Activated T-helper 17 cell treated with anti-CD3 and anti-CD28 coated beads, Interleukin-2, amount 50 U/mL, for 72 hours (primary cell): ENCODE results near the gene PICALM. TPM values are rescaled to one million over a fixed set of nuclear protein-coding genes. Genes with fewer than 3 reads are reported as not detected.
"Not testable (repeated sequence)": the region's sequence is repeated elsewhere in the genome, so short reads cannot be mapped to it uniquely, and the experiment has no call there.

Source experiments
- ATAC-seq: fragments of 150-1000 bp; cut with Tn5 transposase; replicated peaks from 2 replicates; pipeline ENCODE4 v1.10.0; 2021; ENCODE audit warnings: mild to moderate bottlenecking, moderate library complexity
- H3K27ac Mint-ChIP-seq: one replicate; pipeline ENCODE4 v1.8.0; 2022; ENCODE audit warnings: mixed read lengths
- H3K27me3 Mint-ChIP-seq: one replicate; pipeline ENCODE4 v1.8.0; 2022; ENCODE audit warnings: mixed read lengths
- H3K36me3 Mint-ChIP-seq: one replicate; pipeline ENCODE4 v1.8.0; 2022; ENCODE audit warnings: low read depth, mild to moderate bottlenecking, mixed read lengths
- H3K4me1 Mint-ChIP-seq: one replicate; pipeline ENCODE4 v1.8.0; 2022; ENCODE audit warnings: mixed read lengths
- H3K4me3 Mint-ChIP-seq: one replicate; pipeline ENCODE4 v1.8.0; 2022; ENCODE audit warnings: mild to moderate bottlenecking, mixed read lengths
- H3K9me3 Mint-ChIP-seq: one replicate; pipeline ENCODE4 v1.8.0; 2022; ENCODE audit warnings: mixed read lengths
- total RNA-seq, 2 donors: library from RNA; stranded (reverse); gene quantifications; one replicate each; pipeline ENCODE4 v1.2.3, GENCODE V29; 2022

Gene PICALM
- total RNA-seq, 2 donors from 2014 or later = 87.9 to 134 TPM

- Mint-ChIP-seq H3K4me3 (no peak overlapping the region), H3K9me3 (no peaks in the 10 kb centered on the region), H3K4me1 (no peaks in the 10 kb centered on the region), H3K27ac (no peak overlapping the region), H3K27me3 (peaks cover 7% of the 10 kb centered on the region), H3K36me3 (no peaks in the 10 kb centered on the region)
- peak; percentile 87 for ATAC-seq
Measured at GRCh38 chr11:86099874-86100273, 31.0 kb upstream of the PICALM start.

- no peak overlapping the region for H3K4me3 Mint-ChIP-seq
- no peaks in the 10 kb centered on the region for H3K36me3 Mint-ChIP-seq
- H3K27me3 Mint-ChIP-seq = peaks cover 7% of the 10 kb centered on the region
- no peaks in the 10 kb centered on the region for H3K4me1 Mint-ChIP-seq
- H3K9me3 Mint-ChIP-seq = no peaks in the 10 kb centered on the region
- no peak overlapping the region for H3K27ac Mint-ChIP-seq
- no peak for ATAC-seq
Measured at GRCh38 chr11:86097980-86098379, 29.1 kb upstream of the PICALM start.

- no peaks in the 10 kb centered on the region for H3K27me3 Mint-ChIP-seq
- H3K4me1 Mint-ChIP-seq = no peaks in the 10 kb centered on the region
- no peaks in the 10 kb centered on the region for H3K36me3 Mint-ChIP-seq
- H3K9me3 Mint-ChIP-seq = no peaks in the 10 kb centered on the region
- H3K4me3 Mint-ChIP-seq = no peak overlapping the region
- no peak for ATAC-seq
- no peak overlapping the region for H3K27ac Mint-ChIP-seq
Measured at GRCh38 chr11:86091566-86091965, 22.7 kb upstream of the PICALM start.

GRCh38 chr11:86091086-86091485 is 22.2 kb upstream of the PICALM start:
- ATAC-seq = no peak
- H3K4me3 Mint-ChIP-seq = no peak overlapping the region
- H3K4me1 Mint-ChIP-seq = no peaks in the 10 kb centered on the region
- no peaks in the 10 kb centered on the region for H3K36me3 Mint-ChIP-seq
- no peaks in the 10 kb centered on the region for H3K27me3 Mint-ChIP-seq
- H3K9me3 Mint-ChIP-seq = no peaks in the 10 kb centered on the region
- no peak overlapping the region for H3K27ac Mint-ChIP-seq

- Mint-ChIP-seq H3K36me3 (no peaks in the 10 kb centered on the region), H3K4me1 (no peaks in the 10 kb centered on the region), H3K27me3 (no peaks in the 10 kb centered on the region), H3K27ac (no peak overlapping the region), H3K4me3 (no peak overlapping the region), H3K9me3 (no peaks in the 10 kb centered on the region)
- ATAC-seq = no peak
Measured at GRCh38 chr11:86089659-86090058, 20.8 kb upstream of the PICALM start.

- not testable (repeated sequence) for H3K9me3 Mint-ChIP-seq, H3K27ac Mint-ChIP-seq, H3K36me3 Mint-ChIP-seq, ATAC-seq, H3K4me3 Mint-ChIP-seq, H3K27me3 Mint-ChIP-seq, H3K4me1 Mint-ChIP-seq
Measured at GRCh38 chr11:86087688-86088087, 18.8 kb upstream of the PICALM start.

- no peaks in the 10 kb centered on the region for H3K4me1 Mint-ChIP-seq
- H3K4me3 Mint-ChIP-seq = no peak overlapping the region
- ATAC-seq = no peak
- no peaks in the 10 kb centered on the region for H3K36me3 Mint-ChIP-seq
- H3K9me3 Mint-ChIP-seq = no peaks in the 10 kb centered on the region
- H3K27me3 Mint-ChIP-seq = no peaks in the 10 kb centered on the region
- H3K27ac Mint-ChIP-seq = no peak overlapping the region
Measured at GRCh38 chr11:86087256-86087655, 18.4 kb upstream of the PICALM start.

GRCh38 chr11:86081455-86081854 is 12.6 kb upstream of the PICALM start:
- Mint-ChIP-seq H3K27me3 (no peaks in the 10 kb centered on the region), H3K4me3 (no peak overlapping the region), H3K36me3 (no peaks in the 10 kb centered on the region), H3K27ac (no peak overlapping the region), H3K9me3 (no peaks in the 10 kb centered on the region), H3K4me1 (no peaks in the 10 kb centered on the region)
- ATAC-seq = no peak

- Mint-ChIP-seq H3K9me3 (no peaks in the 10 kb centered on the region), H3K4me3 (no peak overlapping the region), H3K27me3 (no peaks in the 10 kb centered on the region), H3K4me1 (no peaks in the 10 kb centered on the region), H3K27ac (no peak overlapping the region), H3K36me3 (no peaks in the 10 kb centered on the region)
- no peak for ATAC-seq
Measured at GRCh38 chr11:86079421-86079820, 10.5 kb upstream of the PICALM start.

GRCh38 chr11:86073948-86074347 is 5.1 kb upstream of the PICALM start:
- no peaks in the 10 kb centered on the region for H3K27me3 Mint-ChIP-seq
- no peaks in the 10 kb centered on the region for H3K4me1 Mint-ChIP-seq

GRCh38 chr11:86072211-86072610 is 3.3 kb upstream of the PICALM start:
- H3K36me3 Mint-ChIP-seq = peaks cover 12% of the 10 kb centered on the region
- no peaks in the 10 kb centered on the region for H3K4me1 Mint-ChIP-seq
- no peak overlapping the region for H3K4me3 Mint-ChIP-seq
- H3K27me3 Mint-ChIP-seq = no peaks in the 10 kb centered on the region
- H3K27ac Mint-ChIP-seq = no peak overlapping the region
- no peak for ATAC-seq
- no peaks in the 10 kb centered on the region for H3K9me3 Mint-ChIP-seq

More at GRCh38 chr11:86073948-86074347, 5.1 kb upstream of the PICALM start:
- Mint-ChIP-seq H3K4me3 (no peak overlapping the region), H3K27ac (no peak overlapping the region), H3K9me3 (no peaks in the 10 kb centered on the region), H3K36me3 (no peaks in the 10 kb centered on the region)
- no peak for ATAC-seq

- no peak for ATAC-seq
- no peaks in the 10 kb centered on the region for H3K9me3 Mint-ChIP-seq
- H3K4me3 Mint-ChIP-seq = peak overlapping the region; percentile 95
- peaks cover 31% of the 10 kb centered on the region for H3K36me3 Mint-ChIP-seq
- H3K4me1 Mint-ChIP-seq = no peaks in the 10 kb centered on the region
- peak overlapping the region; percentile 89 for H3K27ac Mint-ChIP-seq
- no peaks in the 10 kb centered on the region for H3K27me3 Mint-ChIP-seq
Measured at GRCh38 chr11:86070142-86071056, 1.5 kb upstream of the PICALM start.

GRCh38 chr11:86069408-86070101 is 671 bp upstream of the PICALM start:
- H3K9me3 Mint-ChIP-seq = no peaks in the 10 kb centered on the region
- no peaks in the 10 kb centered on the region for H3K4me1 Mint-ChIP-seq
- H3K4me3 Mint-ChIP-seq = peak overlapping the region; percentile 95
- ATAC-seq = no peak
- H3K36me3 Mint-ChIP-seq = peaks cover 37% of the 10 kb centered on the region
- peak overlapping the region; percentile 89 for H3K27ac Mint-ChIP-seq
- H3K27me3 Mint-ChIP-seq = no peaks in the 10 kb centered on the region

- ATAC-seq = peak; percentile 30
- H3K27me3 Mint-ChIP-seq = no peaks in the 10 kb centered on the region
- peaks cover 49% of the 10 kb centered on the region for H3K36me3 Mint-ChIP-seq
- no peaks in the 10 kb centered on the region for H3K9me3 Mint-ChIP-seq
- H3K4me1 Mint-ChIP-seq = peaks cover 9% of the 10 kb centered on the region
- peak overlapping the region; percentile 89 for H3K27ac Mint-ChIP-seq
- H3K4me3 Mint-ChIP-seq = peak overlapping the region; percentile 95
Measured at GRCh38 chr11:86068138-86068871, 579 bp downstream of the PICALM start.

GRCh38 chr11:86067851-86068137 is 1.1 kb downstream of the PICALM start:
- no peaks in the 10 kb centered on the region for H3K9me3 Mint-ChIP-seq
- peaks cover 49% of the 10 kb centered on the region for H3K36me3 Mint-ChIP-seq
- H3K4me3 Mint-ChIP-seq = peak overlapping the region; percentile 95
- H3K27me3 Mint-ChIP-seq = no peaks in the 10 kb centered on the region
- ATAC-seq = no peak
- peaks cover 9% of the 10 kb centered on the region for H3K4me1 Mint-ChIP-seq
- H3K27ac Mint-ChIP-seq = peak overlapping the region; percentile 89
